ENCODE measurements around the gene PLS1.

- TF ChIP-seq RARB (CRISPR knock-in tag; IDR thresholded peaks at IDR 0.05) = no peak
- no peak for TF ChIP-seq ZNF8 (CRISPR knock-in tag; IDR thresholded peaks at IDR 0.05)
- TF ChIP-seq TSHZ2 (CRISPR knock-in tag; IDR thresholded peaks at IDR 0.05) = no peak
- TF ChIP-seq POU6F1 (CRISPR knock-in tag; IDR thresholded peaks at IDR 0.05; ENCODE audit: borderline replicate concordance, low read depth) = no peak
- no peak for TF ChIP-seq TOX (CRISPR knock-in tag; IDR thresholded peaks at IDR 0.05; ENCODE audit: borderline replicate concordance)
- TF ChIP-seq PATZ1 (CRISPR knock-in tag; IDR thresholded peaks at IDR 0.05; ENCODE audit: borderline replicate concordance) = no peak
- TF ChIP-seq PPARA (CRISPR knock-in tag; IDR thresholded peaks at IDR 0.05; ENCODE audit: borderline replicate concordance) = no peak
- TF ChIP-seq GLIS3 (CRISPR knock-in tag; IDR thresholded peaks at IDR 0.05) = no peak
- no peak for TF ChIP-seq CREB5 (CRISPR knock-in tag; IDR thresholded peaks at IDR 0.05; ENCODE audit: low read depth)
- TF ChIP-seq ESRRG (CRISPR knock-in tag; IDR thresholded peaks at IDR 0.05) = no peak
- TF ChIP-seq ZFP30 (CRISPR knock-in tag; IDR thresholded peaks at IDR 0.05) = no peak
- no peak for TF ChIP-seq TCF4 (CRISPR knock-in tag; IDR thresholded peaks at IDR 0.05; ENCODE audit: borderline replicate concordance)
- no peak for TF ChIP-seq SNAI2 (CRISPR knock-in tag; IDR thresholded peaks at IDR 0.05)
- no peak for TF ChIP-seq CSDC2 (CRISPR knock-in tag; IDR thresholded peaks at IDR 0.05)
Observed at GRCh38 chr3:142615171-142615570, 19.0 kb downstream of the PLS1 start.
